CD4-positive, alpha-beta T cell treated with Interleukin-2 at 100 ng/mL for 4 hours (primary cell): ENCODE data around the gene PRDM9.
"Not testable (repeated sequence)": the region's sequence is repeated elsewhere in the genome, so short reads cannot be mapped to it uniquely, and the experiment has no call there.

Experiments used
- DNase-seq: peaks from one replicate; pipeline ENCODE4 v3.0.0-alpha.2; 2020; ENCODE audit warnings: low spot score

Gene PRDM9

DNA sequence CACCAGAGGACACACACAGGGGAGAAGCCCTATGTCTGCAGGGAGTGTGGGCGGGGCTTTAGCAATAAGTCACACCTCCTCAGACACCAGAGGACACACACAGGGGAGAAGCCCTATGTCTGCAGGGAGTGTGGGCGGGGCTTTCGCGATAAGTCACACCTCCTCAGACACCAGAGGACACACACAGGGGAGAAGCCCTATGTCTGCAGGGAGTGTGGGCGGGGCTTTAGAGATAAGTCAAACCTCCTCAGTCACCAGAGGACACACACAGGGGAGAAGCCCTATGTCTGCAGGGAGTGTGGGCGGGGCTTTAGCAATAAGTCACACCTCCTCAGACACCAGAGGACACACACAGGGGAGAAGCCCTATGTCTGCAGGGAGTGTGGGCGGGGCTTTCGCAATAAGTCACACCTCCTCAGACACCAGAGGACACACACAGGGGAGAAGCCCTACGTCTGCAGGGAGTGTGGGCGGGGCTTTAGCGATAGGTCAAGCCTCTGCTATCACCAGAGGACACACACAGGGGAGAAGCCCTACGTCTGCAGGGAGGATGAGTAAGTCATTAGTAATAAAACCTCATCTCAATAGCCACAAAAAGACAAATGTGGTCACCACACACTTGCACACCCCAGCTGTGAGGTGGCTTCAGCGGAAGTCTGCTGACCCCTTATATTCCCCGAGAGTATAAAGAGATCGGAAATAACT is 20.0 kb downstream of the PRDM9 start:
- DNase-seq, result not testable (repeated sequence)

GRCh38 chr5:23528677-23529076 is 21.3 kb downstream of the PRDM9 start:
- no peak for DNase-seq

- DNase-seq, result no peak
Observed at GRCh38 chr5:23530571-23530970, 23.2 kb downstream of the PRDM9 start.

DNA sequence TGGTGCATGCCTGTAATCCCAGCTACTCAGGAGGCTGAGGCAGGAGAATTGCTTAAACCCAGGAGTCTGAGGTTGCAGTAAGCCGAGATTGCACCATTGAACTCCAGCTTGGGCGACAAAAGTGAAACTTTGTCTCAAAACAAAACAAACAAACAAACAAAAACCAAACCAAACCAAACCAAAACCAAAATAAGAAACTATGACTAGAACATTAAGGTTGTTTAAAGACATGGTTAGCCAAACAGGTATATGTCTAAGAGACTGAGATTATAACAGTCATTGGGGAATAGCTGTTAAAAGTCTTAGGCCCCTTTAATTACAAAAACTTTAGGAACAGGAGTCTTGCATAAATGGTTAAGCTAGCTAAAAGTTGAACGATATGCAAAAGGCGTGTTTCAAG is 63.6 kb downstream of the PRDM9 start:
- no peak for DNase-seq
